HepG2 (cell line): Measurements from ENCODE around the gene ANKRD66. TPM values are rescaled to one million over a fixed set of nuclear protein-coding genes. Genes with fewer than 3 reads are reported as not detected.

ENCODE experiments used
- ATAC-seq: fragments of 200-7000 bp; cut with Tn5 transposase; 3 replicates; pipeline ENCODE4 v1.9.1; 2020; ENCODE audit warnings: mild to moderate bottlenecking, moderate library complexity
- BruUV-seq: library from RNA; stranded (reverse); fragments of 400-500 nt; replicated peaks from 2 replicates; lab custom pipeline; 2021; lab: Mats Ljungman, UMichigan
- CTCF ChIA-PET: fragments of 300-600 bp; formaldehyde crosslinking; extraction: SDS; loops from one replicate; lab custom pipeline; 2021; ENCODE audit warnings: low total read pairs, inconsistent platforms, low intra/inter-chr PET ratio; lab: Yijun Ruan, JAX
- POLR2A ChIA-PET: fragments of 350-600 bp; sonication (Branson Sonifier 250); formaldehyde crosslinking; loops from one replicate; lab custom pipeline; 2020; ENCODE audit warnings: antibody characterized with exemption, inconsistent platforms; lab: Yijun Ruan, JAX
- DNase-seq: peaks from one replicate; pipeline ENCODE4 v3.0.0-alpha.2; 2015; ENCODE audit warnings: low spot score
- FAIRE-seq: peaks from 3 replicates; lab custom pipeline; 2011; peaks lifted over from hg19 to GRCh38; lab: Jason Lieb, UNC
- H2AFZ ChIP-seq: one replicate; pipeline ENCODE4 v1.6.1; 2011; ENCODE audit warnings: low read length, inconsistent platforms
- H3K27ac ChIP-seq: fragments of 300-600 bp; 3 replicates; pipeline ENCODE4 v1.8.0; 2011; ENCODE audit warnings: mixed run types, mild to moderate bottlenecking, mixed read lengths, low read length, inconsistent platforms; ENCODE audit not compliant: insufficient read depth; ENCODE audit errors: extremely low read length
- H3K27me3 ChIP-seq, 2 experiments: fragments of 200-600 bp in 1 of 2; 2 replicates in 1 of 2; 3 replicates in 1 of 2; pipeline versions ENCODE4 v1.6.0 to v1.8.0; 2011; ENCODE audit warnings: low read length in 2 of 2, mild to moderate bottlenecking in 2 of 2, moderate library complexity in 2 of 2, inconsistent platforms in 1 of 2; ENCODE audit not compliant: insufficient read depth in 2 of 2, control insufficient read depth in 1 of 2
- H3K36me3 ChIP-seq, 2 experiments: fragments of 200-600 bp in 1 of 2; replicated peaks in 1 of 2; 2 replicates in 1 of 2; 3 replicates in 1 of 2; pipeline versions ENCODE4 v1.5.1 to v1.8.0; 2011; ENCODE audit warnings: low read length in 2 of 2, inconsistent platforms in 1 of 2; ENCODE audit not compliant: insufficient read depth in 2 of 2, control insufficient read depth in 1 of 2
- H3K4me1 ChIP-seq: 2 replicates; pipeline ENCODE4 v1.5.1; 2012; ENCODE audit warnings: low read length, inconsistent platforms; ENCODE audit not compliant: insufficient read depth
- H3K4me2 ChIP-seq: 2 replicates; pipeline ENCODE4 v1.6.0; 2011; ENCODE audit warnings: low read depth, low read length, inconsistent platforms
- H3K4me3 ChIP-seq, 3 experiments: fragments of 200-600 bp in 1 of 3; sonication (generic), shearing (Covaris generic) in 1 of 3; replicated peaks in 1 of 3; 2 replicates each; pipeline ENCODE4 v1.5.1; 2011 to 2016; ENCODE audit warnings: low read length in 3 of 3, inconsistent platforms in 2 of 3, low read depth in 2 of 3, mild to moderate bottlenecking in 2 of 3, control low read depth in 1 of 3, mixed read lengths in 1 of 3; ENCODE audit not compliant: insufficient read depth in 1 of 3
- H3K79me2 ChIP-seq: one replicate; pipeline ENCODE4 v1.6.1; 2011; ENCODE audit warnings: low read length, inconsistent platforms; ENCODE audit not compliant: insufficient read depth
- H3K9ac ChIP-seq: 2 replicates; pipeline ENCODE4 v1.6.0; 2011; ENCODE audit warnings: mild to moderate bottlenecking, low read depth, low read length, inconsistent platforms; ENCODE audit not compliant: insufficient read depth
- H3K9me3 ChIP-seq: 2 replicates; pipeline ENCODE4 v1.5.1; 2012; ENCODE audit warnings: mild to moderate bottlenecking, low read length
- H4K20me1 ChIP-seq: 2 replicates; pipeline ENCODE4 v1.6.0; 2011; ENCODE audit warnings: inconsistent platforms, mild to moderate bottlenecking, low read length, moderate library complexity; ENCODE audit not compliant: insufficient read depth
- AGO1 ChIP-seq: fragments of 200-400 bp; formaldehyde crosslinking; IDR thresholded peaks from 2 replicates; pipeline ENCODE4 v1.6.1; 2017; ENCODE audit warnings: mild to moderate bottlenecking, low read depth, low read length, moderate library complexity; ENCODE audit not compliant: poor library complexity, severe bottlenecking
- ATF7 ChIP-seq, 2 experiments: fragments of 450-650 bp in 1 of 2; sonication (generic) in 1 of 2; formaldehyde crosslinking in 1 of 2; IDR thresholded peaks; 2 replicates each; pipeline versions ENCODE4 v1.4.0 to v1.6.1; 2016 to 2020; ENCODE audit warnings: antibody characterized with exemption in 1 of 2, mild to moderate bottlenecking in 1 of 2, missing genetic modification reagents in 1 of 2
- CAMTA2 ChIP-seq: sonication (generic); formaldehyde crosslinking; IDR thresholded peaks from 2 replicates; pipeline ENCODE4 v1.4.0; 2020; ENCODE audit warnings: mild to moderate bottlenecking, missing genetic modification reagents, borderline replicate concordance
- CEBPG ChIP-seq: IDR thresholded peaks from 2 replicates; pipeline ENCODE4 v1.6.1; 2016
- ELF3 ChIP-seq: IDR thresholded peaks from 2 replicates; pipeline ENCODE4 v1.6.1; 2016; ENCODE audit warnings: missing genetic modification reagents, missing compliant biosample characterization
- FOXO4 ChIP-seq: sonication (generic); formaldehyde crosslinking; conservative IDR thresholded peaks from 2 replicates; pipeline ENCODE4 v1.8.1; 2023; ENCODE audit warnings: missing genetic modification reagents
- FOXP1 ChIP-seq, 2 experiments: fragments of 450-650 bp in 1 of 2; IDR thresholded peaks; 2 replicates each; pipeline ENCODE4 v1.6.1; 2017 to 2018; ENCODE audit warnings: antibody characterized with exemption in 1 of 2
- GMEB1 ChIP-seq: sonication (generic); formaldehyde crosslinking; IDR thresholded peaks from 2 replicates; pipeline ENCODE4 v1.5.1; 2020; ENCODE audit warnings: missing genetic modification reagents, mild to moderate bottlenecking, borderline replicate concordance
- MAX ChIP-seq: IDR thresholded peaks from 2 replicates; pipeline ENCODE4 v1.6.1; 2012; ENCODE audit warnings: inconsistent platforms
- MIXL1 ChIP-seq: IDR thresholded peaks from 2 replicates; pipeline ENCODE4 v1.6.1; 2016
- NR3C1 ChIP-seq: sonication (generic); formaldehyde crosslinking; IDR thresholded peaks from 2 replicates; pipeline ENCODE4 v1.4.0; 2020; ENCODE audit warnings: missing genetic modification reagents
- RARA ChIP-seq: IDR thresholded peaks from 2 replicates; pipeline ENCODE4 v1.6.1; 2016; ENCODE audit warnings: missing genetic modification reagents, missing compliant biosample characterization
- RFX1 ChIP-seq: fragments of 450-650 bp; IDR thresholded peaks from 2 replicates; pipeline ENCODE4 v1.6.1; 2017
- RXRA ChIP-seq: sonication (generic); formaldehyde crosslinking; IDR thresholded peaks from 2 replicates; pipeline ENCODE4 v1.5.1; 2020; ENCODE audit warnings: missing genetic modification reagents
- SALL1 ChIP-seq: sonication (generic); formaldehyde crosslinking; IDR thresholded peaks from 2 replicates; pipeline ENCODE4 v1.8.0; 2022; ENCODE audit warnings: mild to moderate bottlenecking, missing genetic modification reagents
- SAP130 ChIP-seq: IDR thresholded peaks from 2 replicates; pipeline ENCODE4 v1.6.1; 2016; ENCODE audit warnings: low read depth
- ZBTB26 ChIP-seq: IDR thresholded peaks from 2 replicates; pipeline ENCODE4 v1.6.1; 2016; ENCODE audit warnings: missing compliant biosample characterization, missing genetic modification reagents, borderline replicate concordance
- ZNF10 ChIP-seq: sonication (generic); formaldehyde crosslinking; IDR thresholded peaks from 2 replicates; pipeline ENCODE4 v1.4.0; 2020; ENCODE audit warnings: mild to moderate bottlenecking, low read depth, missing genetic modification reagents, borderline replicate concordance
- ZNF430 ChIP-seq: sonication (generic); formaldehyde crosslinking; IDR thresholded peaks from 2 replicates; pipeline ENCODE4 v1.9.0; 2021; ENCODE audit warnings: mild to moderate bottlenecking, missing genetic modification reagents
- ZNF44 ChIP-seq: sonication (generic); formaldehyde crosslinking; IDR thresholded peaks from 2 replicates; pipeline ENCODE4 v1.5.1; 2020; ENCODE audit warnings: mild to moderate bottlenecking, missing genetic modification reagents
- ZNF552 ChIP-seq: sonication (generic); formaldehyde crosslinking; IDR thresholded peaks from 2 replicates; pipeline ENCODE4 v1.9.0; 2022; ENCODE audit warnings: missing genetic modification reagents, mild to moderate bottlenecking, borderline replicate concordance
- ZNF569 ChIP-seq: sonication (generic); formaldehyde crosslinking; IDR thresholded peaks from 2 replicates; pipeline ENCODE4 v1.5.0; 2020; ENCODE audit warnings: mild to moderate bottlenecking, missing genetic modification reagents, moderate library complexity, borderline replicate concordance
- ZNF891 ChIP-seq: sonication (generic); formaldehyde crosslinking; IDR thresholded peaks from 2 replicates; pipeline ENCODE4 v1.5.0; 2020; ENCODE audit warnings: mild to moderate bottlenecking, missing genetic modification reagents
- ZSCAN25 ChIP-seq: sonication (generic); formaldehyde crosslinking; IDR thresholded peaks from 2 replicates; pipeline ENCODE4 v1.8.0; 2022; ENCODE audit warnings: mild to moderate bottlenecking, missing genetic modification reagents
- WGBS: methylation state at CpG from one replicate; pipeline ENCODE4 v1.1.6; 2017; ENCODE audit warnings: low lambda C conversion rate; 5-methylcytosine and 5-hydroxymethylcytosine counted together
- in situ Hi-C: cut with HindIII; loops from 2 replicates; pipeline ENCODE4 v1.10.0; 2017; ENCODE audit warnings: low pct_unique_long_range_greater_than_20kb; ENCODE audit not compliant: extremely low pct_ligation_motif_present
- intact Hi-C: fragments of 100-400 bp; cut with micrococcal nuclease; formaldehyde crosslinking; loops from one replicate; pipeline ENCODE4 v1.10.0; 2022; ENCODE audit not compliant: unreplicated experiment
- polyA plus RNA-seq, 8 experiments: library from polyadenylated mRNA; depleted of rRNA in 3 of 8; stranded (reverse) in 7 of 8; unstranded in 1 of 8; fragments of >200 nt; fragmentation: Illumina TruSeq in 4 of 8; extraction: Trizol in 4 of 8; gene quantifications; 2 replicates each; pipeline versions ENCODE4 v1.2.1 to v1.2.3, GENCODE V29; 2011 to 2016; ENCODE audit warnings: low read depth in 4 of 8, missing spikeins in 1 of 8, mixed read lengths in 1 of 8; ENCODE audit not compliant: insufficient read depth in 1 of 8
- total RNA-seq, 5 experiments: library from RNA; depleted of rRNA; stranded (reverse); fragments of >200 nt; fragmentation: Illumina TruSeq; extraction: Trizol; gene quantifications; 2 replicates each; pipeline ENCODE4 v1.2.3, GENCODE V29; 2016; ENCODE audit warnings: low read depth in 1 of 5

The ANKRD66 gene
- total and polyA plus RNA-seq, 2 of the 13 experiments (the other 11 are each of a cell fraction or from before 2014, with no cell fraction given) = not detected

- ChIA-PET POLR2A (no interaction called here), CTCF (no interaction called here)
- Histone ChIP-seq H2AFZ (no peak overlapping the region), H3K79me2 (no peaks in the 10 kb centered on the region), H3K27me3 (no peaks in the 10 kb centered on the region), H3K9ac (no peak overlapping the region), H3K4me2 (no peak overlapping the region; the same call in 1 of the 2 replicates), H3K9me3 (0 out of 2 replicates have a peak, but pooled peaks cover 7% of the 10 kb centered on the region), H3K4me3 (no peak overlapping the region), H3K36me3 (no peaks in the 10 kb centered on the region), H3K27ac (no peak overlapping the region), H3K4me1 (peaks cover 12% of the 10 kb centered on the region), H4K20me1 (no peaks in the 10 kb centered on the region)
- intact Hi-C loops = no loop called here
- DNase-seq (no peak), FAIRE-seq (no peak), ATAC-seq (peak; percentile 96)
- in situ Hi-C loops = no loop called here
- no TSS peak for BruUV-seq
- WGBS = 29% methylated on average over 5 of the region's 5 CpGs
- TF ChIP-seq ATF7 (IDR thresholded peaks at IDR 0.05) = no peak
- TF ChIP-seq ATF7 (CRISPR knock-in tag; IDR thresholded peaks at IDR 0.05) = no peak
- no peak for TF ChIP-seq GMEB1 (CRISPR knock-in tag)
- 0 out of 2 replicates have a peak, but pooled peaks have one; percentile 30 for TF ChIP-seq ZNF430 (CRISPR knock-in tag)
- TF ChIP-seq CAMTA2 (CRISPR knock-in tag) = no peak
- TF ChIP-seq ZNF10 (CRISPR knock-in tag) = no peak
- TF ChIP-seq ZBTB26 = no peak
- no peak for TF ChIP-seq ZNF569 (CRISPR knock-in tag)
- no peak for TF ChIP-seq ZNF891 (CRISPR knock-in tag)
- no peak for TF ChIP-seq FOXO4 (CRISPR knock-in tag)
- peak; percentile 29; the same call in 1 of the 2 replicates for TF ChIP-seq ELF3 (CRISPR knock-in tag)
- no peak for TF ChIP-seq ZNF44
- 0 out of 2 replicates have a peak, but pooled peaks have one; percentile 11 for TF ChIP-seq RARA
- no peak for TF ChIP-seq RXRA (CRISPR knock-in tag)
- TF ChIP-seq RFX1 = no peak
- TF ChIP-seq SALL1 (CRISPR knock-in tag) = 0 out of 2 replicates have a peak, but pooled peaks have one; percentile 28
- TF ChIP-seq SAP130 (CRISPR knock-in tag) = no peak
- no peak for TF ChIP-seq NR3C1
- TF ChIP-seq ZNF552 (CRISPR knock-in tag) = no peak
- TF ChIP-seq ZSCAN25 (CRISPR knock-in tag) = no peak
- no peak for TF ChIP-seq FOXP1 (IDR thresholded peaks at IDR 0.05)
- TF ChIP-seq FOXP1 (CRISPR knock-in tag; IDR thresholded peaks at IDR 0.05) = no peak
- 0 out of 2 replicates have a peak, but pooled peaks have one; percentile 17 for TF ChIP-seq CEBPG (CRISPR knock-in tag)
- no peak for TF ChIP-seq AGO1
- TF ChIP-seq MAX = peak; percentile 57; the same call in 1 of the 2 replicates
- TF ChIP-seq MIXL1 = no peak
Observed at GRCh38 chr6:46764961-46765360, 18.2 kb downstream of the ANKRD66 start.
